Measurements from ENCODE around the gene LGALS4.
"Not testable (repeated sequence)": the region's sequence is repeated elsewhere in the genome, so short reads cannot be mapped to it uniquely, and the experiment has no call there.

Gene LGALS4

GRCh38 chr19:38817081-38817480, 4.3 kb upstream of the LGALS4 start:
- no peak overlapping the region for H3K4me3 ChIP-seq (replicated peaks in 1 of 2; ENCODE audit: low read depth in 2 of 2, low read length in 2 of 2)
- no peak for DNase-seq (ENCODE audit: low read depth in 2 of 2)

GRCh38 chr19:38816131-38816750, 3.5 kb upstream of the LGALS4 start:
- no peak for TF ChIP-seq CTCF (IDR thresholded peaks at IDR 0.05; ENCODE audit: low read depth, low read length)
- DNase-seq (ENCODE audit: low read depth in 2 of 2), result no peak
- no peak overlapping the region for H3K4me3 ChIP-seq (replicated peaks in 1 of 2; ENCODE audit: low read depth in 2 of 2, low read length in 2 of 2)

More at GRCh38 chr19:38817081-38817480, 4.3 kb upstream of the LGALS4 start:
- no peak for TF ChIP-seq CTCF (IDR thresholded peaks at IDR 0.05; ENCODE audit: low read depth, low read length)

GRCh38 chr19:38815059-38816001, 2.6 kb upstream of the LGALS4 start:
- DNase-seq (ENCODE audit: low read depth in 2 of 2), result no peak

GRCh38 chr19:38813932-38814331, 1.2 kb upstream of the LGALS4 start:
- DNase-seq (ENCODE audit: low read depth in 2 of 2); H3K4me3 ChIP-seq (replicated peaks in 1 of 2; ENCODE audit: low read depth in 2 of 2, low read length in 2 of 2): not testable (repeated sequence)

More at GRCh38 chr19:38815059-38816001, 2.6 kb upstream of the LGALS4 start:
- no peak overlapping the region for H3K4me3 ChIP-seq (replicated peaks in 1 of 2; ENCODE audit: low read depth in 2 of 2, low read length in 2 of 2)
- TF ChIP-seq CTCF (IDR thresholded peaks at IDR 0.05; ENCODE audit: low read depth, low read length), result no peak

- H3K4me3 ChIP-seq (replicated peaks in 1 of 2; ENCODE audit: low read depth in 2 of 2, low read length in 2 of 2), result no peak overlapping the region
- no peak for TF ChIP-seq CTCF (IDR thresholded peaks at IDR 0.05; ENCODE audit: low read depth, low read length)
- no peak for DNase-seq (ENCODE audit: low read depth in 2 of 2)
Observed at GRCh38 chr19:38813323-38813722, 578 bp upstream of the LGALS4 start.

- DNase-seq (ENCODE audit: low read depth in 2 of 2), result no peak
- no peak for TF ChIP-seq CTCF (IDR thresholded peaks at IDR 0.05; ENCODE audit: low read depth, low read length)
- no peak overlapping the region for H3K4me3 ChIP-seq (replicated peaks in 1 of 2; ENCODE audit: low read depth in 2 of 2, low read length in 2 of 2)
Observed at GRCh38 chr19:38812009-38812840, 520 bp downstream of the LGALS4 start.
